ACC112 (cell line): ENCODE results near the gene DUSP9.

ENCODE experiments used
- H2AFZ ChIP-seq: fragments of 200-600 bp; sonication (generic); one replicate; pipeline ENCODE4 v1.6.0; 2017; ENCODE audit warnings: antibody characterized with exemption, low read length; ENCODE audit not compliant: unreplicated experiment
- H3K27ac ChIP-seq: fragments of 200-600 bp; sonication (generic); 2 replicates; pipeline ENCODE4 v1.5.1; 2014; ENCODE audit warnings: low read depth, mild to moderate bottlenecking, antibody characterized with exemption, low read length, moderate library complexity
- H3K27me3 ChIP-seq: fragments of 200-600 bp; sonication (generic); 2 replicates; pipeline ENCODE4 v1.6.1; 2014; ENCODE audit warnings: mild to moderate bottlenecking, antibody characterized with exemption, low read length, moderate library complexity, mixed read lengths; ENCODE audit not compliant: insufficient read depth
- H3K36me3 ChIP-seq: fragments of 200-600 bp; sonication (generic); 2 replicates; pipeline ENCODE4 v1.6.1; 2016; ENCODE audit warnings: mild to moderate bottlenecking, antibody characterized with exemption, low read length, moderate library complexity, mixed read lengths; ENCODE audit not compliant: insufficient read depth
- H3K4me1 ChIP-seq: fragments of 200-600 bp; sonication (generic); one replicate; pipeline ENCODE4 v1.6.1; 2016; ENCODE audit warnings: low read length, mixed read lengths; ENCODE audit not compliant: insufficient read depth, unreplicated experiment, control insufficient read depth
- H3K4me3 ChIP-seq: fragments of 200-600 bp; sonication (generic); 2 replicates; pipeline ENCODE4 v1.5.1; 2014; ENCODE audit warnings: mild to moderate bottlenecking, low read depth, low read length
- H3K79me2 ChIP-seq: fragments of 200-600 bp; sonication (generic); one replicate; pipeline ENCODE4 v1.6.0; 2016; ENCODE audit warnings: low read length; ENCODE audit not compliant: control insufficient read depth, unreplicated experiment, insufficient read depth

DUSP9 gene

GRCh38 chrX:153669174-153669890, 22.3 kb downstream of the DUSP9 start:
- no peaks in the 10 kb centered on the region for H3K36me3 ChIP-seq
- H3K4me3 ChIP-seq: no peak overlapping the region
- H3K4me1 ChIP-seq: no peaks in the 10 kb centered on the region
- no peak overlapping the region for H2AFZ ChIP-seq
- H3K27me3 ChIP-seq: peaks cover 30% of the 10 kb centered on the region
- H3K27ac ChIP-seq: no peak overlapping the region
- H3K79me2 ChIP-seq: no peaks in the 10 kb centered on the region

GRCh38 chrX:153669901-153670731, 23.1 kb downstream of the DUSP9 start:
- H2AFZ ChIP-seq: no peak overlapping the region
- no peak overlapping the region for H3K27ac ChIP-seq
- H3K4me1 ChIP-seq: no peaks in the 10 kb centered on the region
- H3K79me2 ChIP-seq: no peaks in the 10 kb centered on the region
- peaks cover 23% of the 10 kb centered on the region for H3K27me3 ChIP-seq
- H3K36me3 ChIP-seq: no peaks in the 10 kb centered on the region
- H3K4me3 ChIP-seq: no peak overlapping the region

- Histone ChIP-seq H3K27ac (no peak overlapping the region), H3K79me2 (no peaks in the 10 kb centered on the region), H2AFZ (no peak overlapping the region), H3K4me3 (no peak overlapping the region), H3K4me1 (no peaks in the 10 kb centered on the region), H3K36me3 (no peaks in the 10 kb centered on the region), H3K27me3 (peaks cover 15% of the 10 kb centered on the region)
Observed at GRCh38 chrX:153670748-153671588, 24.0 kb downstream of the DUSP9 start.

- no peaks in the 10 kb centered on the region for H3K36me3 ChIP-seq
- no peak overlapping the region for H3K27ac ChIP-seq
- H3K4me3 ChIP-seq: no peak overlapping the region
- H3K27me3 ChIP-seq: peaks cover 14% of the 10 kb centered on the region
- H3K79me2 ChIP-seq: no peaks in the 10 kb centered on the region
- H3K4me1 ChIP-seq: no peaks in the 10 kb centered on the region
- no peak overlapping the region for H2AFZ ChIP-seq
Observed at GRCh38 chrX:153671589-153672530, 24.9 kb downstream of the DUSP9 start.

DNA sequence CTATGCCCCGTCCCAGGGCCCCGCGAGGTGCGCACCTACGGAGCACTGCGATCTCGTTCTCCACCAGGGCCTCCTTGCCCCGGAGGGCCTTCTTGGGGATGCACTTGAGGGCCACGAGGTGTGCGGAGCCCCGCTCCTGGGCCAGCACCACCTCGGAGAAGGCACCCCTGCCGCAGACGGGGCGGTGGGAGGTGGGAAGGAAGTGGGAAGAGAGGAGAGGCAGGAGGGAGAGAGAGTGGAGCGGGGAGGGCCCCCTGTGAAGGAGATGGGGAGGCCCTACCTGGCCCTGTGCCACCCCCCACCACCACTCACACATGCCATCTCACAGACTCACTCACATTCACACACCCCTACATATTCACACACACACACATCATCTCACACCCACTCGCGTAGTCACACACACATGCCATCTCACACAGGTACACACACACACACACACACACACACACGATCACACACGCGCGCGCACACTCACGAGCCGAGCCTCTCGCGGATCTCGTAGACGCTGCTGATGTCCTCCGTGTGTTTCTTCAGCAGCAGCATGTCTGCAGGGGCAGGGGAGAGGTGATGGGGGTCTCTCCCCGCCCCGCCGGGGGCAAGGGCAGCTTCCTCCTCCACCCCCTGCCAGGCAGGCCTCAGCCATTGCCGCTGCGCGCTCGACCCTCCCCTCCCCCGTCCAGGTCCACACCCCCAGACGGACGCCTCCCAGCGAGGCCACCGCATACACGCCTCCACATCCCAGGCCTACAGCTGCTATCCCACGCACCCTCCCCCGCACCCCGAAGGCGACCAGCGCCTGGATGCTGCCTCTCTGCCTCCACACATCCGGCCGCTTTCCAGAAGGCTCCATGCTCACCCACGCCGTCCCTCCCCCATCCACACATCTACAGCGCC, 25.8 kb downstream of the DUSP9 start:
- Histone ChIP-seq H3K27me3 (peaks cover 14% of the 10 kb centered on the region), H3K27ac (no peak overlapping the region), H3K4me1 (no peaks in the 10 kb centered on the region), H3K4me3 (no peak overlapping the region), H3K79me2 (no peaks in the 10 kb centered on the region), H2AFZ (no peak overlapping the region), H3K36me3 (no peaks in the 10 kb centered on the region)

DNA sequence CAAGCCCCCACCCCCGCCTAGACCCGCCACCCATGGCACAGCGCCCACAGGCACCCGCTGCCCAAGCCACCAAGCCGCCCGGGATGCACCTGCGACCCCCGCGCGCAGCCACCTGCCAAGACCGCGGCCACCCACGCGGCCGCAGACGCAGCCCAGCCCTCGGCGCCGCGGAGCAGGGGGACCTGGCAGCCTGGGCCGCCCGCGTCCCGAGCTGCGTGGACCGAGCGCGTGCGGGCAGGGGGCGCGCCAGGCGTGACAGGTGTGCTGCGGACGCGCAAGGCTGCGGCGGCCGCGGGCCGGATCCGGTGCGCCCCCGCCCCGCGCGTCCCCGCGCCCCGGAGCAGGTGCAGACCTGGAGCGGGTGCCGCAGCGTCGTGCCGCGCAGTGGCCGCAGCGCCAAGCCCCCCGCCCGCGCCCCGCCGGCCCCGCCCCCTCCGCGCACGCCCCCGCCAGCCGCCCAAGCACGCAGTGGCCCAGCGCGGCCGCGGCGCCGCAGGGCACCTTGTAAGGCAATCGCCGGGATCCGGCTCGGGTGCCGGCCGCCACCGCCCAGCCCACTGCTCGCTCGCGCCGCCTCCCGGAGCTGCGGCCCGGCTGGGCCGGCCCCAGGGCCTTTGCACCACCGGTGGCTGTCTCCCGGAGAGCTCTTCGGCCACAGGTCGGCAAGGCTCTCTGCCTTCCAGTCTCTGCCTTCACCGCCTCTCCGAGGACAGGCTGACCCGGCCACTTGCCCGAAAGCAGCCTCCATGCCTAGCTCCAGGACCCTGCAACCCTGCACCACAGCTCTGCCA, 26.6 kb downstream of the DUSP9 start, which contains the start of gene PNCK:
TSS of gene PNCK (minus strand) at position 386 of the 791 bp plus-strand sequence. CDS start 737 bp downstream, outside the sequence.
- Histone ChIP-seq H3K27ac (no peak within 1 kb of the TSS), H2AFZ (no peak within 1 kb of the TSS), H3K36me3 (no peaks in the 10 kb centered on the region), H3K27me3 (peaks cover 14% of the 10 kb centered on the region), H3K4me3 (no peak within 1 kb of the TSS), H3K79me2 (no peaks in the 10 kb centered on the region), H3K4me1 (no peaks in the 10 kb centered on the region)

DNA sequence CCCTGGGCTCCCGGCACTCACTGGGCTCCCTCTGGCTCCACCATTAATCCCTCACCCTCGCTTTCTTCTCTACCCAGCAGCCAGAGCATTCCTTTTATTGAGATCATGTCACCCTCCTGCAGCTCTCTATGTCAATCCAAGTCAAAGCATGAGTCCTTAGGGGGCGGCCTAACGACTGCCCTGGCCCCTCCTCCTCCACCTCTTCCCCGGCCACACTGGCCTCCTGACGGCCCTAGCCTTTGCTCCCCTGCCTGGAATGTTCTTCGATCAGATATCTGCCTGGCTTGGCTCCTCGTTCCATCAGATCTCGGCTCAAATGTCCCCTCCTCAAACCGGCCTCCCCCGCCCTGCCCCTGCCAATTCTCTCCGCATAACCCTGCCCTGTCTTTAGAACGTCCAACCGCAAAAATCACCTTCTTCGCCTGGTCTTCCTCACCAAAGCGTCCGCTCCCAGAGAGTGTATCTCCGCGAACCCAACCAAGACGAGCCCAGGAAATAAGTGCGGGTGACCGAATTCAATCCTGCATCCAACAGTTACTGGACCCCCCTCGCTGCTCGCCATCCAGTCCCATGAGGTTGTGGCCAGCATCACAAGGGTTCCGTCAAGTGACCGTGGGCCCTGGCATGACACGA, 27.3 kb downstream of the DUSP9 start:
- Histone ChIP-seq H3K79me2 (no peaks in the 10 kb centered on the region), H3K4me1 (no peaks in the 10 kb centered on the region), H3K27ac (no peak overlapping the region), H2AFZ (no peak overlapping the region), H3K36me3 (no peaks in the 10 kb centered on the region), H3K27me3 (peaks cover 14% of the 10 kb centered on the region), H3K4me3 (no peak overlapping the region)

- Histone ChIP-seq H3K4me3 (no peak overlapping the region), H3K79me2 (no peaks in the 10 kb centered on the region), H3K36me3 (no peaks in the 10 kb centered on the region), H3K4me1 (no peaks in the 10 kb centered on the region), H3K27ac (no peak overlapping the region), H3K27me3 (no peaks in the 10 kb centered on the region), H2AFZ (no peak overlapping the region)
Observed at GRCh38 chrX:153681175-153681574, 34.2 kb downstream of the DUSP9 start.
